Panc1 (cell line): ENCODE data around the gene DIP2C.

Experiments used
- POLR2AphosphoS5 ChIP-seq: IDR thresholded peaks from 2 replicates; pipeline ENCODE4 v1.6.1; 2012; ENCODE audit warnings: mild to moderate bottlenecking, low read depth, low read length, moderate library complexity
- TF ChIP-seq, protein P1 (sequence below): fragments of 450-650 bp; IDR thresholded peaks from 2 replicates; pipeline ENCODE4 v1.5.1; 2017; ENCODE audit warnings: mild to moderate bottlenecking

DNA sequence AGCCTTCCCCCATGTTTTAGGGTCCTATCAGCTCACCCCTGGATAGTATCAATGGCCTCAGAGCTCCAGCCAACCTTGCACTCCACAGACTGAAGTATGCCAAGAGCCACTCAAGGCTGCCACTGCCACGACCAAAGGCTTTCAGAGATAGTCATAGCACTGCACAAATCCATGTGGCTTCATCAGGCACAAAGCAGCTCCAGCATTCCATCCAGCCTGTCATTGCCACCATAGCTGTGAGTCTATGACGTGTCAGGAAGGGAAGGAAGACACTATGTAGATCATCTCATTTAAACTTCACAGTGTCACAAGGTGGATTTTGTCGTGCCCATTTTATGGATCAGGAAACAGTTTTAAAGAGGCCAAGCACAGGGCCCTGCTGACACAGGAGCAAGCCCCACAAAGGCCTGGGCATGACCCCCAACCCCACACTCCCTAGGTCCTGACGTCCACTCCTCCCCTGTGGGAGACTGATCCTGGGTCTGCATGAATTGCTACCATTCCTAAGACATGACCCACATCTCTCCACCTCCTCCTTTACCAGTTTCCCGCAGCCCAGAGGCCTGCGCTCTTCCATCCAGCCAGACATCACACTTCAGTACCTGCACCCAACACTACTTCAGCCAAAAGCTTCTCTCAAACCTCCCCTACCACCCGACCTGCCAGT is 119.4 kb downstream of the DIP2C start:
- no peak for TF ChIP-seq POLR2AphosphoS5
- TF ChIP-seq, protein P1, sequence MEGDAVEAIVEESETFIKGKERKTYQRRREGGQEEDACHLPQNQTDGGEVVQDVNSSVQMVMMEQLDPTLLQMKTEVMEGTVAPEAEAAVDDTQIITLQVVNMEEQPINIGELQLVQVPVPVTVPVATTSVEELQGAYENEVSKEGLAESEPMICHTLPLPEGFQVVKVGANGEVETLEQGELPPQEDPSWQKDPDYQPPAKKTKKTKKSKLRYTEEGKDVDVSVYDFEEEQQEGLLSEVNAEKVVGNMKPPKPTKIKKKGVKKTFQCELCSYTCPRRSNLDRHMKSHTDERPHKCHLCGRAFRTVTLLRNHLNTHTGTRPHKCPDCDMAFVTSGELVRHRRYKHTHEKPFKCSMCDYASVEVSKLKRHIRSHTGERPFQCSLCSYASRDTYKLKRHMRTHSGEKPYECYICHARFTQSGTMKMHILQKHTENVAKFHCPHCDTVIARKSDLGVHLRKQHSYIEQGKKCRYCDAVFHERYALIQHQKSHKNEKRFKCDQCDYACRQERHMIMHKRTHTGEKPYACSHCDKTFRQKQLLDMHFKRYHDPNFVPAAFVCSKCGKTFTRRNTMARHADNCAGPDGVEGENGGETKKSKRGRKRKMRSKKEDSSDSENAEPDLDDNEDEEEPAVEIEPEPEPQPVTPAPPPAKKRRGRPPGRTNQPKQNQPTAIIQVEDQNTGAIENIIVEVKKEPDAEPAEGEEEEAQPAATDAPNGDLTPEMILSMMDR = no peak
